ENCODE measurements around the gene NAA50.

NAA50 gene

DNA sequence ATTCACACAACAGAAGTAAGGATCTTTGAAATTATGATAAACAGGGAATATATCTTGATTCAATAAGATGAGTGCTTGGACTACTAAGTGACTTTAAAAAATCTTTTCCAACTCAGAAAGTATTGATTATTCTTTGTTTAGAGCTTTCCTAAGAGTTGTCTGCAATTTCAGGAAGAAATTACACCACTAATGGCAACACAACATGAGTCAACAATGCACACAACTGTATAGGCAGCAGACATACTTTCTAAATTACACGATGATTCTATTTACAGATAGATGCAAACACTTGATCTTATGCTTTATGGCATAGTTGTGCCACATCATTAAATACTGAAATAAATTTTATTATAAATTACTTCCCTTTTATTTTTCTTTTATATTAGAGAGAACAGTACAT is 4.4 kb downstream of the NAA50 start:
- no peak for DNase-seq (ENCODE audit: low spot score)

- DNase-seq (ENCODE audit: low spot score), result no peak
Observed at GRCh38 chr3:113741086-113741485, 5.0 kb downstream of the NAA50 start.

GRCh38 chr3:113736548-113737089 is 9.4 kb downstream of the NAA50 start:
- peak; percentile 72 for DNase-seq (ENCODE audit: low spot score)

DNA sequence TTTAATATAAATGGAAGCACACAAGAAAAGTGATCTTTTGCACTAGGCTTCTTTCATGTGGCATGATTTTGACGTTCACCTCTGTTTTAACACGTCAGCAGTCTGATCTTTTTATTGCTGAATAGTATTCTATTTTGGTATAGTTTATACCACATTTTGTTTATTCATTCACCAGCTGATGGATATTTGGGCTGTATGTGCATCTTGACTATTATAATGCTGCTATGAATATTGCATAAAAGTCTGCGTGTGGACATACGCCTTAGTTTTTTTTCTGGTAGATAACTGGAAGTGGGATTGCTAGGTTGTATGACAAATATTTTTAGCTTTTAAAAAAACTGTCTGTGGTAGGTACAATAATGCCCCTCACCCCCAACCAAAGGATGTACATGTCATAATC is 14.4 kb downstream of the NAA50 start:
- no peak for DNase-seq (ENCODE audit: low spot score)

DNA sequence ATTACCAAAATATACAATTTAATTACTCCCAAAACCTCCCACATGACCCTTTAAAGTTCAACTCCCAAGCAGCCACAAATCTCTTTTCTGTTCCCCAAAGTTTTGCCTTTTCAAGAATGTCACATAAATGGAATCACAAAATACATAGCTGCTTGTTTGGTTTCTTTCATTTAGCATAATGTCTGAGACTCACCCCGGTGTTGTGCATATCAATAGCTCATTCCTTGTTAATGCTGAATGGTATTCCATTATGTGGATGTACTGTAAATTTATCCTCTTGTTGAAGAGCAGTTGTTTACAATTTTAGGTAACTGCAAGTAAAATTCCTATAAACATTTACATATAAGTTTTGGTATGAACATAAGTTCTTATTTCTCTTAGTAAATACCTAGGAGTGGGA is 15.5 kb downstream of the NAA50 start:
- DNase-seq (ENCODE audit: low spot score), result no peak

DNA sequence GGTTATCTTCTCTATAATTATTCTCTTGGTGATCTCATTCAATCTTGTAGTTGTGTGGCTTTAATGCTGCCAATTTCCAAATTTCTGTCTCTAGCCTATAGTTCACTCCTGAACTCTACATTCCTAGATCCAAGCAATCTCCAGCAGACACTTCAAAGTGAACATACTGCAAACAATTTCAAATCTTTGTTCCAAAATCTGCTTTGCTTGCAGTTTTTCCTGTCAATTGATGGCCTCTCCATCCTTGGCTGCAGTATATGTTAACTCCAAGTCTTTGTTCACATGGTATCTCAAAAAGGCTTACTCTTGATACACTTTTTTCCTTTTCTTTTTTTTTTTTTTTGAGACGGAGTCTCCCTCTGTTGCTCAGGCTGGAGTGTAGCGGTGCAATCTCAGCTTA is 17.4 kb downstream of the NAA50 start:
- no peak for DNase-seq (ENCODE audit: low spot score)

GRCh38 chr3:113721636-113722035 is 24.4 kb downstream of the NAA50 start:
- DNase-seq (ENCODE audit: low spot score), result no peak

DNA sequence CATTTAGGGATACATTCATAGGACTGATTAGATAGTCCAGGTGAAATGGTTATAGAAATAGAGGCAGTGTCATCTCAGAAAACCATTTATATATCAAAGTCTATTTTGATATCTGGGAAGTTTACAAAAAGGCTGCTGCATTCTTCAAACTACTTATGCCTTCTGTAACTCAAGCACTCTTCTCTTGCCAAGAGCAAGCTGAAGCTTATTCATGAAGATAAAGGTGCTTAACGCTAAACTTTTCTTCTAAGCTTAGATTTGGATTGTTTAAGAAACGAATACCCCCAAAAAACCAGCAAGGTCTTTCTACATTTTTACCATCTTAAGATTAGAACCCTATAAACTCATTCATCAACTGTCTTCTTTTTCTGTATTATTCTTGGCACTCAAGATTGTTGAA is 26.3 kb downstream of the NAA50 start:
- DNase-seq (ENCODE audit: low spot score), result no peak

DNA sequence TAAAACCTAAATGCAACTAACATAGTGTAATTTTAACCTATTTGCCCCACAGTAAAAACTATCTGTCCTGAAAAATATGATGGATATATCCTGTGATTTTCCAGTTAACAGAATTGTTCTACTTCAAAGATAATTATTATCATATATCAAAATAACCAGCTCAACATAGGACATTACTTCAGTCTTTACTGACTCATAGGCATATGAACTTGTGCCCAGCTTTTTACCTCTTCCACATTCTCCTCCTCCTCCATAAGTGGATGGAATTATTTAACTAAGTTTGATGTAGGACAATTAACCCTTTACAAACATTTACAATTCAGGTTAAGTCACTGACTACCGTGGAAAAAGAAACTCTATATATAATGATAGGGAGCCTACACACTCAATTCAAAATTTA is 26.8 kb downstream of the NAA50 start:
- DNase-seq (ENCODE audit: low spot score), result no peak

- DNase-seq (ENCODE audit: low spot score), result no peak
Observed at GRCh38 chr3:113717818-113718217, 28.2 kb downstream of the NAA50 start.

- no peak for DNase-seq (ENCODE audit: low spot score)
Observed at GRCh38 chr3:113717308-113717707, 28.7 kb downstream of the NAA50 start.

DNA sequence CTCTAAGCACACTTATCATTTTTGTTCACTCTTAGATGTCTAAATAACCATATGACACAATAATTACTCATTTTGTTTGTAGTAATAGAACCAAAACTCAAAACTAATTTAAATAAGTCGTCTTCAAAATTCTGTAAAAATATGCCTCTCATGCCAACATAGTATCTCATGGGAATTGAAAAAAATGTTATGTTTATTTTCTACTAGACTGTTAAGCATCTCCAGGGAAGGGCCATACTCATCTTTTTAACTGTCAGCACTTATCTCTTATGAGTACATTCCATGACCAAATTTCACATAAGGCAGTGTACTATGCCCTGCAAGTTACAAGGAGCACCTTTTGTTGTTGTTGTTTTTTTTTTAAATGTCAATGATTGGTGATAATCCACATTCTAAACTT is 31.3 kb downstream of the NAA50 start:
- DNase-seq (ENCODE audit: low spot score), result no peak

- peak; percentile 32 for DNase-seq (ENCODE audit: low spot score)
Observed at GRCh38 chr3:113712129-113712528, 33.9 kb downstream of the NAA50 start.

DNA sequence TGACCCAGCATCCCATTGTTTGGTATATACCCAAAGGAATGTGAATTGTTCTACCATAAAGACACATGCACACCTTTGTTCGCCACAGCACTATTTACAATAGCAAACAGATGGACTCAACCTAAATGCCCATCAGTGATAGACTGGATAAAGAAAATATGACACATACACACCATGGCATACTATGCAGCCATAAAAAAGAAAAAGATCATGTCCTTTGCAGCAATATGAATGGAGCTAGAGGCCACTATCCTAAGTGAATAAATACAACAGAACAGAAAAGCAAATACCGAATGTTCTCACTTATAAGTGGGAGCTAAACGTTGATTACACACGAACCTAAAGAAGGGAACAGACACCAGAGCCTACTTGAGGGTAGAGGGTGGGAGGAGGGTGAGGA is 38.2 kb downstream of the NAA50 start:
- no peak for DNase-seq (ENCODE audit: low spot score)

GRCh38 chr3:113698956-113699355 is 47.1 kb downstream of the NAA50 start:
- no peak for DNase-seq (ENCODE audit: low spot score)

- DNase-seq (ENCODE audit: low spot score), result no peak
Observed at GRCh38 chr3:113698213-113698742, 47.8 kb downstream of the NAA50 start.

DNA sequence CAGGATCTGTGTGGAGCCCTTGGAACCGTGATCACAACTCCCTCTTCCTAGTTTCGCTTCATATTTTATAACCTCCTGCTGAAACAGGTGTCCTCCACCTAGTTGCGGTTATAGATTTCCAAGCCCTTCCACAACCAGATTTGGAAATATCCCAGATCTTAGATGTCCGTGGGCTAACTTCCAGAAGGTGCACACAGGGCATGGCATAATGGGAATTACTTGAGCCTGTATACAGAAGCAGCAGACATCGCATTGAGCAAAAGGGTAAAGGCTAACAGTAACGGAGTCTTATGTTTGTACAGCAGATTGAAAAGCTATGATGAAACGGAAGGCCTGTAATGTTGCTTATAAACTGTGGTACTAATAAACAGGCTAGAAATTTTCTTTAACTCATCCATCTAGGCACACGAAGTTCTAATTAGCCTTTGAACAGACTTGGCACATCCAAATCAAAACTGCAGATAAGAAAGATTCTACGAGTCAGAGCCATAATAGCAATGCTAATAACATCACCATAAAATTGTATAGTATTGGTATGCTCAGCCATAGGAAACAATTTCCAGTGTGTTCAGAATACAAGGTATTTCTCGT is 48.5 kb downstream of the NAA50 start:
- DNase-seq (ENCODE audit: low spot score), result peak; percentile 55

DNA sequence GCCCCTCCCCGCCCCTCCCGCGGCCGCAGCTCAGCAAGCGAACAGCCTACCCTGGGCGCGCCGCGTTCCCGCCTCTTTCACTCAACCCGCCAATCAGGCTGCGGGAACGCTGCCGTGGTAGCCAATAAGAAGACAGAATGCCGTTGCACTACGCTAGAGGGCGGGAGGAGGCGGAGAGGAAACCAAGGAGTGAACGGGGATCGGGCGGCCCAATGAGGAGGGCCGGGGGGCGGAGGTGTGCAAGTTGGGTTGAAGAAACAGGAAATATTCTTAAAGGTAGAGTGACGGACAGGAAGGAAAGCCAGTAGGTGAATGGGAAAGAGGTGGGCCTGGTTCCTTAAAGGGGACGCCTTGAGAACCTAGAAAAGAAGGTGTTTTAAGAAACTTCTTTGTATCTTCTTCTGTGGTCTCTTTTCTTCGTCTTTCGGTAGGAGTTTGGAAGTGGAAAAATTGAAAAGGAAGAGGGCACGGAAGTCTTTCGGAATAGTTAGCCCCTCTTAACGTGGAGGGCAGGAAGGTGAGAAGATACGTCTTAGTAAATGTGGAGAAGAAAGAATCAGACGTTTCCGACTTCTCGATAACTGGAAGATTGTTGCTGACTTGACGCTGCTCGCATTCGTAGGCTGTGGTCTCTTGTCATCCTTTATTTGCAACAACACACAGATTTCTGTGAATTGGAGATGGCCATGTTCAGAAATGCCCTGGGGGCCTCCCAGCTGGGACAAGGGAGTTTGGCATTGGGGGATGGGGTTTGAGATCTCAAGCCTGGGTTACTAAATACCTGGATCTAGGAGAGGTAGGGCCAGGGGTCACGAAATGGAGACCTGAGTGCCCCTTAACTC is 49.2 kb downstream of the NAA50 start:
- peak; percentile 100 for DNase-seq (ENCODE audit: low spot score)

GRCh38 chr3:113695786-113696645 is 50.0 kb downstream of the NAA50 start, which contains the start of gene USF3:
TSS of gene USF3 (minus strand) at chr3:113696642. CDS start at chr3:113674878, 21,764 bp downstream.
- DNase-seq (ENCODE audit: low spot score), result peak; percentile 43

- DNase-seq (ENCODE audit: low spot score), result no peak
Observed at GRCh38 chr3:113695431-113695785, 50.6 kb downstream of the NAA50 start.

GRCh38 chr3:113690482-113690881 is 55.6 kb downstream of the NAA50 start:
- no peak for DNase-seq (ENCODE audit: low spot score)

Data from pons (tissue), 1 donor.